CD4-positive, alpha-beta T cell treated with Interleukin-17A for 4 hours (primary cell): ENCODE measurements around the gene ERLEC1.
"Not testable (repeated sequence)": the region's sequence is repeated elsewhere in the genome, so short reads cannot be mapped to it uniquely, and the experiment has no call there.

Source experiments
- DNase-seq: peaks from one replicate; pipeline ENCODE4 v3.0.0-alpha.2; 2020; ENCODE audit warnings: mixed read lengths

The ERLEC1 gene

GRCh38 chr2:53841651-53842050 is 54.8 kb downstream of the ERLEC1 start:
- DNase-seq: not testable (repeated sequence)

DNA sequence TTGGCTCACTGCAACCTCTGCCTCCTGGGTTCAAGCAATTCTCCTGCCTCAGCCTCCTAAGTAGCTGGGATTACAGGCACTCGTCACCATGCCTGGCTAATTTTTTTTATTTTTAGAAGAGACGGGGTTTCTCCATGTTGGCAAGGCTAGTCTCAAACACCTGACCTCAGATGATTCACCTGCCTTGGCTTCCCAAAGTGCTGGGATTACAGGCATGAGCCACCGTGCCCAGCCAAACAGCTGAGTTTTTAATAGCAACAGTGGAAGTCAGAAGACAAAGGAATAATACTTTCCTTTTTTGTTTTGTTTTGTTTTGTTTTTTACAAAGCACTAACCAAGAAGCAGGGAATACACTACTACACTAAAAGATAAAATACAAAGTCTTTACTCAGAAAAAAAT is 56.0 kb downstream of the ERLEC1 start:
- no peak for DNase-seq

- DNase-seq: no peak
Measured at GRCh38 chr2:53843595-53843994, 56.8 kb downstream of the ERLEC1 start.

DNA sequence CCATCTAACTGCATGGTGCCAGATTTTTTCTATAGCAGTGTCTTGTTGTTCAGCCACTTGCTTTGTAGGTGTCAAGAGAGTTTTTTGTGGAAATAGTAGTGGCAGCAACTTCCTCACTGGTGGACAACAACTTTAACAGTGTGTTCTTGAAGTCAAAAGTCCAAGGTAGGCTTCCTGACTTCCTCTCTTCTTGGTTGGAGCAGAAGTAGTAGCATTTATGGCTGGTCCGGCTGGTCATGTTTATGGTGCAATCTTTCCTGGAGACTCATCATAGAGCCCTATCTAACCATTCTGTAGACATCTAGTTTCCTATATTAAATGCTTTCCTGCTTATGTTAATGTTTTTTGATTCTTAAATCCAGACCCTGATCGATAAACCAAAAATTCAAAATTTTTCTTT is 61.2 kb downstream of the ERLEC1 start:
- no peak for DNase-seq

GRCh38 chr2:53851052-53851757 is 64.4 kb downstream of the ERLEC1 start:
- not testable (repeated sequence) for DNase-seq

- no peak for DNase-seq
Measured at GRCh38 chr2:53852532-53852931, 65.7 kb downstream of the ERLEC1 start.

- no peak for DNase-seq
Measured at GRCh38 chr2:53854678-53855077, 67.8 kb downstream of the ERLEC1 start.

- DNase-seq: no peak
Measured at GRCh38 chr2:53856272-53856671, 69.4 kb downstream of the ERLEC1 start.

- no peak for DNase-seq
Measured at GRCh38 chr2:53859206-53860181, 72.7 kb downstream of the ERLEC1 start, which contains the start of gene GPR75. TSS of gene GPR75 (minus strand) at chr2:53859967. CDS start at chr2:53854756, 5,211 bp downstream.

- DNase-seq: no peak
Measured at GRCh38 chr2:53861824-53862223, 75.0 kb downstream of the ERLEC1 start.

GRCh38 chr2:53863538-53864227 is 76.8 kb downstream of the ERLEC1 start:
- no peak for DNase-seq

DNA sequence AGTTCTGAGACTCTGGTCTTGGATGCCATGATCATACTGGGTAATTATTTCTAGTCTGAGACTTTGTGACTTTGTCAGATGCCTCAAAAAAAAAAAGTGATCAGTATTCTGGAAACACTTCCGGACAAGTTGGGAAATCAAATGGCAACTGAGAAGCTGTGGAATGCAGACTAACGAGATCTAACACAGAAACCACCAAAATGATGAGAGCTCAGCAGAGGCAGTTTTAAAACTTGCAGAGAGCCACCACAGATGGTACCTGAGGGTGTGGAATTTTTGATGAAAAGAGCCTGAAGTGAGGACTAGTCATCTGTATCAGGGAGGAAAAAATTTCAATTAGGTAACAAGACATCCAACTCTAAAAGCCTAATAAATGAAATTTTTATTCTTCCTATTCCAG is 78.4 kb downstream of the ERLEC1 start:
- no peak for DNase-seq

GRCh38 chr2:53865962-53866361 is 79.1 kb downstream of the ERLEC1 start:
- DNase-seq: no peak

- DNase-seq: no peak
Measured at GRCh38 chr2:53867169-53867568, 80.3 kb downstream of the ERLEC1 start.

DNA sequence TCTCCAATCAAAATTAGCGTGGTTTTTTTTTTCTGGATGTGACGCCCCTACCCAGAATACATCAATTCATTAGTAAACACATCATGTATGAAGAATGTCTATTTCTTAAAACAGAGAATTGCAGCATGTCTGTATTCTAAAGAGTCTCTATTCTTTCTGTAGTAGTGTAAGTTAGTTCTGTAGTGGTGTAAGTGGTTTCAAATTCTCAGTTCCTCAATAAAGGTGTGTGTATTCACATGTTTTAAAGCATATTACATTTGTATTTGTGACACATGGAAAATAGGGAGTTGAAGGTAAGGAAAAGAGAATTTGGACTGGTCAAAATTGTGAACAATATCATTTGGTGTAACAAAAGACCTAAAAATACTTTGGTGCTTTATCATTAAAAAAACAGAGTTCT is 80.9 kb downstream of the ERLEC1 start:
- DNase-seq: no peak
